Ovary (tissue), 9 donors: Measurements from ENCODE around the gene DMGDH. TPM values are rescaled to one million over a fixed set of nuclear protein-coding genes. Genes with fewer than 3 reads are reported as not detected.

Experiments used
- DNase-seq, 5 donors: peaks; one replicate each; pipeline ENCODE4 v3.0.0-alpha.2; 2019 to 2020
- H3K27ac ChIP-seq, 2 donors: fragments of 200-600 bp; one replicate each; pipeline versions ENCODE4 v1.5.1 to v1.8.0; 2019 to 2022
- H3K27me3 ChIP-seq: fragments of 200-600 bp; one replicate; pipeline ENCODE4 v1.8.0; 2022
- H3K36me3 ChIP-seq: fragments of 200-600 bp; sonication (generic); one replicate; pipeline ENCODE4 v1.5.1; 2019
- H3K4me1 ChIP-seq: one replicate; pipeline ENCODE4 v1.8.1; 2013; ENCODE audit warnings: mild to moderate bottlenecking, moderate library complexity; ENCODE audit not compliant: insufficient read depth
- H3K4me3 ChIP-seq: fragments of 200-600 bp; sonication (generic); one replicate; pipeline ENCODE4 v1.5.1; 2017
- H3K9me3 ChIP-seq, 2 donors: fragments of 200-600 bp in 1 of 2; sonication (generic) in 1 of 2; one replicate each; pipeline versions ENCODE4 v1.5.1 to v1.8.1; 2013 to 2019; ENCODE audit warnings: mild to moderate bottlenecking in 1 of 2, moderate library complexity in 1 of 2
- EP300 ChIP-seq: sonication (generic); formaldehyde crosslinking; IDR thresholded peaks from one replicate; pipeline ENCODE4 v1.6.1; 2017; ENCODE audit warnings: antibody characterized with exemption
- POLR2A ChIP-seq: fragments of 450-650 bp; IDR thresholded peaks from one replicate; pipeline ENCODE4 v1.6.1; 2017; ENCODE audit warnings: antibody characterized with exemption, mild to moderate bottlenecking, moderate library complexity
- WGBS, 3 donors: extraction: QIAGEN DNeasy Blood & Tissue Kit in 1 of 3; methylation state at CpG; one replicate each; pipeline versions ENCODE4 v1.1.5 to v1.1.7; 2013 to 2017; 5-methylcytosine and 5-hydroxymethylcytosine counted together
- intact Hi-C, 4 donors: fragments of 100-400 bp; cut with DNase I; formaldehyde crosslinking; loops; one replicate each; pipeline versions ENCODE4 v1.11.0 to v1.15.1; 2022 to 2023
- polyA plus RNA-seq, 2 donors: library from polyadenylated mRNA; stranded (reverse); fragments of 200-250 nt in 1 of 2; fragments of 350-450 nt in 1 of 2; fragmentation: Illumina TruSeq in 1 of 2; extraction: RNeasy Lipid Tissue Mini Kit (QIAGEN cat#74804) in 1 of 2; gene quantifications; one replicate each; pipeline ENCODE4 v1.2.3, GENCODE V29; 2013 to 2014
- total RNA-seq, 7 donors: library from RNA; depleted of rRNA in 2 of 7; stranded (reverse); fragments of >200 nt in 2 of 7; fragmentation: NEBNext Ultra II Directional in 3 of 7; extraction: Animal tissue kit (Norgen Biotek cat#: 25700) in 3 of 7; gene quantifications; one replicate each; pipeline versions ENCODE4 v1.1.0 to v1.2.4, GENCODE V29; 2016 to 2023
- TF ChIP-seq, protein P1 (sequence below), 3 donors: fragments of 450-650 bp in 2 of 3; fragments of 200-600 bp in 1 of 3; IDR thresholded peaks; one replicate each; pipeline versions ENCODE4 v1.5.1 to v1.8.0; 2016 to 2022; ENCODE audit warnings: antibody characterized with exemption in 3 of 3, mild to moderate bottlenecking in 1 of 3
- donor health status: DM: no; HTN: no; CAD: no; lungs with moderate emphysema.
- donor health status: DM: no; HTN: no; CAD: no.
- donor health status: Bipolar disorder and iron deficiency.
- donor health status: DM: yes; HTN: yes; CAD: no.
- donor health status: DM: no; HTN: no; CAD: no.
- donor health status: DM: yes; HTN: yes; CAD: no.

The DMGDH gene
- total and polyA plus RNA-seq, 9 donors: 2.1 to 5.8 (median 4.2) TPM

- WGBS, 3 donors: 3 to 5% (median 4%) methylated on average over 13 of the region's 13 CpGs
- Histone ChIP-seq H3K4me1 (no peaks in the 10 kb centered on the region), H3K27me3 (no peaks in the 10 kb centered on the region), H3K9me3 (no peaks in the 10 kb centered on the region), H3K4me3 (no peak overlapping the region), H3K36me3 (no peaks in the 10 kb centered on the region), H3K27ac (no peak overlapping the region)
- intact Hi-C loops: loop anchor here in 2 of 4 donors (5.0 to 10.0 kb wide), 4 partner anchors 107 to 830 kb away; no protein-coding TSS in a partner anchor
- DNase-seq: peak; percentile 52 to 78 (median 76)
- TF ChIP-seq EP300 (no peak), POLR2A (no peak)
- TF ChIP-seq, protein P1, sequence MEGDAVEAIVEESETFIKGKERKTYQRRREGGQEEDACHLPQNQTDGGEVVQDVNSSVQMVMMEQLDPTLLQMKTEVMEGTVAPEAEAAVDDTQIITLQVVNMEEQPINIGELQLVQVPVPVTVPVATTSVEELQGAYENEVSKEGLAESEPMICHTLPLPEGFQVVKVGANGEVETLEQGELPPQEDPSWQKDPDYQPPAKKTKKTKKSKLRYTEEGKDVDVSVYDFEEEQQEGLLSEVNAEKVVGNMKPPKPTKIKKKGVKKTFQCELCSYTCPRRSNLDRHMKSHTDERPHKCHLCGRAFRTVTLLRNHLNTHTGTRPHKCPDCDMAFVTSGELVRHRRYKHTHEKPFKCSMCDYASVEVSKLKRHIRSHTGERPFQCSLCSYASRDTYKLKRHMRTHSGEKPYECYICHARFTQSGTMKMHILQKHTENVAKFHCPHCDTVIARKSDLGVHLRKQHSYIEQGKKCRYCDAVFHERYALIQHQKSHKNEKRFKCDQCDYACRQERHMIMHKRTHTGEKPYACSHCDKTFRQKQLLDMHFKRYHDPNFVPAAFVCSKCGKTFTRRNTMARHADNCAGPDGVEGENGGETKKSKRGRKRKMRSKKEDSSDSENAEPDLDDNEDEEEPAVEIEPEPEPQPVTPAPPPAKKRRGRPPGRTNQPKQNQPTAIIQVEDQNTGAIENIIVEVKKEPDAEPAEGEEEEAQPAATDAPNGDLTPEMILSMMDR (IDR thresholded peaks at IDR 0.05): peak; percentile 74 to 95 (median 80)
Measured at GRCh38 chr5:79025054-79025472, 44.4 kb downstream of the DMGDH start.

DNA sequence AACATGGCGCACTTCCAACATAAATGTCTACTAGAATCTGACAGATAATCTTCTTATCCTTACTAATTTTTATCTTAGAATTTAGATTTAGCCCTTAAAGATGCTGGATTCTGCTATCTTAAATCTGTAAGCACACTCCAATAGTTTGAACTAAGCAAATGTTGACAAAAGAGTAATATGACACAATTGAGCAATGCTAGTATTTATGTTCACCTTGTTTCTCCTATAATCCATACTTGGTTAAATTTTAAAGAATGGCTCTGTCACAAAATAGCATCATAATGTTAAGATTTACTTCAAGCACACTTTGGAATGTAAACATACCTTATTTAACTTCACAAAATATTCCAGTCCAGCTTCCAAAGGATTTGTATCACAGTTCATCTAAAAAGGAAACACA lies 45.5 kb downstream of the DMGDH start:
- 93 to 100% (median 97%) methylated on average over 1 of the region's 1 CpG for WGBS, 3 donors
- TF ChIP-seq POLR2A (no peak), EP300 (no peak)
- TF ChIP-seq, protein P1 (IDR thresholded peaks at IDR 0.05): no peak
- H3K36me3 ChIP-seq: no peaks in the 10 kb centered on the region
- no peaks in the 10 kb centered on the region for H3K9me3 ChIP-seq
- H3K27ac ChIP-seq: no peak overlapping the region
- intact Hi-C loops: loop anchor here in 3 of 4 donors (5.0 to 10.0 kb wide), 3 partner anchors 108 to 831 kb away; no protein-coding TSS in a partner anchor
- H3K27me3 ChIP-seq: no peaks in the 10 kb centered on the region
- no peaks in the 10 kb centered on the region for H3K4me1 ChIP-seq
- H3K4me3 ChIP-seq: no peak overlapping the region
- no peak for DNase-seq

DNA sequence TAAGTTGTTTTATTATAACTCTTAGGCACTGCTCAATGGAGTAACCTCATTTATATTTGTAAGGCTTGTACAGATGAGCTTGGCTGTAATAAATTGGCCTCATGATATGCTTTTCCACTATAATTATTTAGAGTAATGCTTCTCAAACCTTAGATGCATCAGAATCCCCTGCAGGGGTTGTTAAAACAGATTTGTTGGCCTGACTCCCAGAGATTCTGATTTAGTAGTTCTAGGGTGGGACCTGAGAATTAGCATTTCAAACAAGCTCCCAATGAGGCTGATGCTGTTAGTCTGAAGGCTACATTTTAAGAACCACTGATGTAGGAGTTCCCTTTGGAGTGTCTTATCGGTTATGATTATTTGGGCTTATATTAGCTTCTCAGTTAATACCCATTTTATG lies 46.1 kb downstream of the DMGDH start:
- DNase-seq: no peak
- H3K36me3 ChIP-seq: no peaks in the 10 kb centered on the region
- H3K9me3 ChIP-seq: no peaks in the 10 kb centered on the region
- TF ChIP-seq POLR2A: no peak
- TF ChIP-seq EP300: no peak
- TF ChIP-seq, protein P1 (IDR thresholded peaks at IDR 0.05): no peak
- no peaks in the 10 kb centered on the region for H3K27me3 ChIP-seq
- no peak overlapping the region for H3K4me3 ChIP-seq
- H3K4me1 ChIP-seq: no peaks in the 10 kb centered on the region
- intact Hi-C loops: loop anchor here in 3 of 4 donors (5.0 to 10.0 kb wide), 3 partner anchors 109 to 831 kb away; no protein-coding TSS in a partner anchor
- no peak overlapping the region for H3K27ac ChIP-seq
- 86 to 94% (median 94%) methylated on average over 1 of the region's 1 CpG for WGBS, 3 donors

DNA sequence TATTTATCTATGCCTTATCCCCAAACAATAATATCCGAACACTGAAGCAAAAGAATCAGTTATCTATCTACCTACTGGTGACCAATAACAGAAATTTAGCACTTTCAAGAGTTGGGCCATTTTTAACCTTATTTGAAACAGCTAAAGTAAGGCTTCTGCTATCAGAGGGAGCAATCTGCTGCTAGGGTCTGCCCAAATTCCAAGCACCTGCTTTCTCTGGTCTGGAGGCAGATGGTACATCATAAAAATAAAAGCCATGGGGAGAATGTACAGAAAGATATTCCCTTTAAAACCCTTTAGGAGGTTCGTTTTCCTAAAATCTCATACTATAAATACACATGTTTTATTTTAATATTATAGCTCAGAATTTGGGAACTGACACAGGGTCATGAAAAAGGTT lies 46.7 kb downstream of the DMGDH start:
- DNase-seq: no peak
- H3K4me3 ChIP-seq: no peak overlapping the region
- H3K9me3 ChIP-seq: no peaks in the 10 kb centered on the region
- WGBS, 3 donors: 87 to 93% (median 92%) methylated on average over 2 of the region's 2 CpGs
- no peak for TF ChIP-seq POLR2A
- TF ChIP-seq, protein P1 (IDR thresholded peaks at IDR 0.05): no peak
- no peak for TF ChIP-seq EP300
- intact Hi-C loops: loop anchor here in 3 of 4 donors (5.0 to 10.0 kb wide), 3 partner anchors 110 to 832 kb away; no protein-coding TSS in a partner anchor
- no peaks in the 10 kb centered on the region for H3K4me1 ChIP-seq
- no peaks in the 10 kb centered on the region for H3K27me3 ChIP-seq
- no peaks in the 10 kb centered on the region for H3K36me3 ChIP-seq
- H3K27ac ChIP-seq: no peak overlapping the region
